K562 treated with DMSO at 1 percent for 24 hours (cell line): Measurements from ENCODE around the gene CCDC24. TPM values are rescaled to one million over a fixed set of nuclear protein-coding genes. Genes with fewer than 3 reads are reported as not detected.

Experiments used
- total RNA-seq: library from RNA; unstranded; fragments of 300-600 nt; gene quantifications from 2 replicates; pipeline ENCODE4 v1.2.3, GENCODE V29; 2022; ENCODE audit warnings: low read depth; ENCODE audit not compliant: insufficient read depth

Gene CCDC24
- 2.0 and 3.2 TPM in 2 replicates for total RNA-seq

DNA sequence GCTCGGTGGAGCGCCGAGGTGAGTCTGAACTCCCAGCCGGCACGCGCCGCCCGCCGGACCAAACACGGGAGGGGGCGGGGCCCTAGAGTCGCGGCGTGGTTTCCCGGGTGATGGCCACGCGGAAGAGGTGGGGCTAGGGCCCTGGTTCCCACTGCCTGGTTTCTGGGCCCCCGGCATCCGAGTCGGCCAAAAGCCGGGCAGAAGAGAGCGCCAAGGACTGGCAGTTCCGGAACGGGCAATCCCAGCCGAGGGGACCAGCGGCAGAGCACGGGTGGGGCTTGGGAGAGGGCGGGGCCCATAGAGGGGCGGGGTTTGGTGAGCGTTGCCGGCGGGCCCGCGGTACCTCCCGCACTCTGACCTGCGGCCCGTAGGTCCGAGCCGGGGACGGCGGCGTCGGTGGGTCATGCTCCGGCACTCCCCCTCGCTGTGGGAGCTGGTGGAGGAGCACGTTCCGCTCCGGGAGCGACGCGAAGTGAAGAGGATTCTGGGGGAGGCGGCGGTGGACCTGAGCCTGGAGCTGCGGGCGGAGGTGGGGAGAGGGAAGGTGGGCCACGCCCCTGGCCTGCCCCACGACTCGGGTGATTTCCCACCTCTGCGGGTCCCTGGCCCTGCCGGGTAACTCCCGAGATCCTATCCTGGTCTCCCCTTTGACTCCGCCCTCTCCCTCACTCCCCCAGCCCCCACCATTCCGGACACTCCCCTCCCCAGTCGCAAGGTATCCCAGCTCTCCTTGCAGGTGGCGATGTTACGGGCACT lies at the start of gene CCDC24:
Gene CCDC24 (plus strand): TSS at position 124 of the 756 bp plus-strand sequence. CDS start 280 bp downstream, at position 404.

DNA sequence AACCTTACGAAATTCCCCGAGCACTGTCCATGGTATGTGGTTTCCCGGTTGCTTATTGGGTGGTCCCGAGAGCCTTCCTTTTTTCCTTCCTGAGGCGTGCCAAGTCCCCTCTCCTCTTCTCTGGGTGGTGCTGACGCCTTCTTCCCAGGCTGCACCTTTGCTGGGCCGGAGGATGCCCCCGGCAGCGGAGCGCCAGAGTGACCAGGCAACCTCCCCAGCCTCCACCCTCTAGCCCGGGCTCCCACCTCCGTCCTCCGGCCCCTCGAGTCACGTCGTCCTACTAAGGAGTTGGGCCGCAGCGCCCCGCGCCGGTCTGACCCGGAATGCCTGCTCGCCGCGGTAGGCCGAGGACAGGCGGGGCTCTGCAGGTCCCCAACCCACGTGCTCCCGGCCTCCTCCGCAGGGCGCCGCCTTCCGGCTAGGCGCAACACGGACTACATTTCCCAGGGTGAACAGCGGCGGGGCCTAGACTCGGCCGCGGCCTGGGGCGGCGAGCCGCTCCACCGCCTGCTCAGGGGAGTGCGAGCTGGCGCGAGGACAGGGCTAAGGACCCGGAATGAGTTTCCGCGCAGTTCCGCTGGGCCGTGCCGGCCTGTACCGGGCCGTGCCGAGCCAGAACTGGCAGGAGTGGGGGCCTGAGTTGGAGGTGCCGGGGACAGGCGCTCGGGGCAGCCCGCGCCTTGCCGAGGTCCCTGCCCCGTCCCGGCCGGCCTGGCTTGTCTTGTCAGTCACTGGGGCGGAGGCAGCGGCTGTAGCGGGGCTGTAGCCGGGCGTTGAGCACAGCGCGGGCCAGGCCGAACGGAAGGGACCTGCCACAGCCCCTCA lies 45.0 kb upstream of the CCDC24 start, which contains the start of gene IPO13:
Gene IPO13 (plus strand): TSS at position 715 of the 825 bp plus-strand sequence. CDS start 651 bp downstream, outside the sequence.

DNA sequence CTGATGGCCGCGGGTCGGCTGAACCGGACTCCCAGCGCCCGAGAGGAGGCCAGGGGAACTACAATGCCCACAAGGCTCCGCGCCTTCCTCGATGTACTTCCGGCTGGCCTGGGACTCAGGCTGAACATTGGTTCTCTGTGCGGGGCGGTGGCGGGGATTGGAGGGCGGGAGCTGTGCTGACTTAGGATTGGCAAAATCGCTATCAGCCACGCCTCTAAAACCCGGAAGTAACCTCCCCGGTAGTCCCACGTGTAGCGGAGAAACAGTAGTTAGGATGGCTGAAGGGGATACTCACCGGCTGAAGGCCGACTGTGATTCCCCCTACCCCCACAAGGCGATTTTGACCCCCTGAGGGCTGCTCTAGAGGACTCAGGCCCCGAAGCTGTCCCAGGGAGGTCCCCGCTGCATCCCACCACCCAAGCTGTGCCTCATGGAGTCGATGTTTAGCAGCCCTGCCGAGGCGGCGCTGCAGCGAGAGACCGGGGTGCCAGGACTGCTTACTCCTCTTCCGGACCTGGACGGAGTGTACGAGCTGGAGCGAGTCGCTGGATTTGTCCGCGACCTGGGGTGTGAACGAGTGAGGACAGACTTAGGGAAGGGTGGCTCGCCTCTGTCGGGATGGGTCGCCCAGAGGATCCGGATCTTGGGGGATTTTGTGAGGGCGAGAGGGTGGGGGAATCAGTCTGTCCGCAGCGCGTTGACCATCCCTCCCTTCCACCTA lies 21.5 kb upstream of the CCDC24 start, which contains the start of gene DPH2:
Gene DPH2 (plus strand): TSS at position 265 of the 721 bp plus-strand sequence. CDS start 166 bp downstream, at position 431.

DNA sequence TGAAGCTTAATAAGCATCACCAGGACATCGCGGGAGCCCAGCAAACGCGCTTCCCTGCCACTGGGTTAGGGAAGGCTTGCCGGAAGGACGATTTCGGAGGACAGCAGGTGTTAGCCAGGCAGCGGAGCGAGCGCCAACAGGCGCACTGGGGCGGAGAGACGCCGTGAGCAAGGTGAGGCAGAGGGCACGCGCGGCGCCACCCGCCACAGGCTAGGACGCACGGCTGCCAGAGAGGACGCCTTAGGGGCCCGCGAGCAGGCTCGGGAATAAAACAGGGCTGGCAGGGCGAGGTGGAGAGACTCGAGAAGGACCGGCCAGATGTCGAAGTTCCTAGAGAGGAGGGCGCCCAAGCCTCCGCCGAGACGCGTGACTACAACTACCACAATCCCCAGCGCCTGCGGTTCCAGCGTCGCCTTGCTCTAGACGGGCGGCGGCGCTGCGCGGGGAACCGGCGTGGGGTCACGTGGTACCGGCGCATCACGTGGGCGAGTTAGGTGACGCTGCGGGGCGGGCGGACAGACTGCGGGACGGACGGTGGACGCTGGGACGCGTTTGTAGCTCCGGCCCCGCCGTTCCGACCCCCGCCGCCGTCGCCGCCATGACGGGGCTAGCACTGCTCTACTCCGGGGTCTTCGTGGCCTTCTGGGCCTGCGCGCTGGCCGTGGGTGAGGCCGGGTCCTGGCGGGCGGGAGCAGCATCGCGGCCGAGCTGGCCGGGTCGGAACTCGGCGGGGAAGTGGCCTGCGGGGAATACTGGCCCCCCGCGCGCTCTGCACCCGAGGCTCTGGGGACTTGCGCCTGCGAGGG lies 16.8 kb upstream of the CCDC24 start, which contains the start of gene ATP6V0B:
Gene ATP6V0B (plus strand): TSS at position 518 of the 806 bp plus-strand sequence. CDS start 81 bp downstream, at position 599.

DNA sequence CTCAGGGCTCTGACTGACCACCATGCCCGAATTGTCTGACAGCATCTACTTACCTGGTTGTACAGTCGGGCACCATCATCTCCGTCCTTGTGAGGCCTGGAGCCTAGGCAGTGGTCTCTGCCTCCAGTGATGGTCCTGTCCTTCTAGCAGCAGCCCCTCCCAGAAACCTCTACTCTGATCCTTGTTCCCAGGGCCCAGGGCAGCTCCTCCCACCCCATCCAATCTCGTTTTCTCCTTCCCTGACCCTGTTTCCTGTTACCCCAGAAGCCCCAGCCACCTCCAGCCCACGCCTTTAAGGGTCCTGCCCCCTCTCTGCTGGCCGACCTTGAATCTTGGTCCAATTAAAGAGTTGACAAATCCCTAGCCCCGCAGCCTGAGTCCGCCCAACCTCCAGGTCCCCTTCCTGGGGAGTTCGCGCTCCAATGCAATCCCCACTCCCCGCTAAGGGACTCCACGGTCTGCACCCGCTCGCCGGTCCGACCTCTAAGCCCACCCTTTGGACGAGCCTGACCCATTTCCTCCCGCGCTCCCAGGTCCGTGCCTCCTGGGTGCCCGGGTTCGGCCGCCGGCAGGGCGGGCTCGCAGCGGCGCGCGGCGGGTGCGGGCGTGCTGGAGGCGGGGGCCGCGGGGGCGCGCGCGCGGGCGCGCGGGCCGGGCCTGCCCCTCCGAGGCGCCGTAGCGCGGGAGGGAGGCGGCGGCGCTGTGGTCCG lies 12.7 kb upstream of the CCDC24 start, which contains the start of gene B4GALT2:
Gene B4GALT2 (plus strand): TSS at position 660 of the 710 bp plus-strand sequence. CDS start 1,951 bp downstream, outside the sequence.

DNA sequence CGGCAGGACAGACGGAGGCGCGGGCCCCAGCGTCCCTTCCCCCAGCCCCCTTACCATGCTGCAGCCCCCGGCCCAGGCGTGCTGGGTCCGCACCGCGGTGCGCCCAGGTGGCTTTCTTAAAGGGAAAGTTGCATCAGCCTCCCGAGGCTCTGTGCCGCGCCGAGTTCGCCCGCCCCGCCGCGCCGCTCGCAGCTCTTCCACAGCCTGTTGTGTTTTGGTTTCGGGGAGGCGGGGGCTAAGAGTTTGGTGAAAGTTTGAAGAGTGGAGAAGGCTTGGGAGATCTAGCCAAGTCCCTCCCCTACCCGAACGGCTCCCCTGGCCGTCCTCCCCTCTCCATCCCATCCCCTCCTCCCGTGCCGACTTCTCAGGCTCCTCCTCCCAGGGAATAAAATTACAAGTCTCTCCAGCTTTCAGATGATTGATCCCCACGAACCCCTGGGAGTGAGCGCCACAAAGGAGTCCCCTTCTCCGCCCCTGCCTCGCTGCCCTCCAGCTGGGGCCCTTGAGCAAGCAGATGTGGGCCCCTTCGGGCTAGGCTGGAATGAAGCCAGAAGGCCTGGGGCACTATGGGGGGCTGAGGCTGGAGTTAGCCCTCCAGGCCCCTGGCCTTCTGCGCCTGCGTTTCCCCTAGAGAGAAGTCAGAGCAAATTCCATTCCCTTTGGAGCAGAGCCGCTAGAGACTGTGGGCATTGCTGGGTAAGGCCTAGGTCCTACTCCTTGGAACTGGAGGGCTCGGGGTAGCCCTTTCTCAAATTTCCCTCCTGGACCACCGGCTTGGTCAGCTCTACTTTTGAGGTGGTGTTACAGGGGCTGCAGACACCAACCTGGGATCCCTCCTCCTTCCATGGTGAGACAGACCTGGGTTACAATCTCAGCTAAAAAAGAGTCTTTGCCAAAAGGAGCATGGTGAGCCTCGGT lies 40.1 kb downstream of the CCDC24 start, which contains the start of gene SLC6A9:
Gene SLC6A9 (minus strand): TSS at position 211 of the 918 bp plus-strand sequence. CDS start 7,185 bp downstream, outside the sequence.

Other genes starting within 250 kb of the CCDC24 start
- 2.2 and 3.5 TPM in 2 replicates for gene ARTN, start 57.8 kb upstream of the CCDC24 start, total RNA-seq
- gene IPO13, start 44.6 kb upstream of the CCDC24 start, total RNA-seq = 37.5 and 49.1 TPM in 2 replicates
- gene DPH2, start 21.6 kb upstream of the CCDC24 start, total RNA-seq = 20.7 and 21.6 TPM in 2 replicates
- 490 and 517 TPM in 2 replicates for gene ATP6V0B, start 16.6 kb upstream of the CCDC24 start, total RNA-seq
- 38.6 and 40.1 TPM in 2 replicates for gene B4GALT2, start 12.4 kb upstream of the CCDC24 start, total RNA-seq
- 56.9 and 59.8 TPM in 2 replicates for gene SLC6A9, start 39.9 kb downstream of the CCDC24 start, total RNA-seq
- gene KLF17, start 127.2 kb downstream of the CCDC24 start, total RNA-seq = 0.16 TPM in 1 of 2 replicates, not detected in the other
- not detected in 2 replicates for gene KLF18, start 150.0 kb downstream of the CCDC24 start, total RNA-seq
- gene DMAP1, start 221.9 kb downstream of the CCDC24 start, total RNA-seq = 38.7 and 46.4 TPM in 2 replicates